ENCODE data around the gene RFT1. TPM values are rescaled to one million over a fixed set of nuclear protein-coding genes. Genes with fewer than 3 reads are reported as not detected.
A peak's percentile ranks its signal among the peaks of the same experiment; 100 is the strongest.

The RFT1 gene
- total RNA-seq, 4 donors from 2014 or later, result 13.1 to 38.2 (median 16.5) TPM

DNA sequence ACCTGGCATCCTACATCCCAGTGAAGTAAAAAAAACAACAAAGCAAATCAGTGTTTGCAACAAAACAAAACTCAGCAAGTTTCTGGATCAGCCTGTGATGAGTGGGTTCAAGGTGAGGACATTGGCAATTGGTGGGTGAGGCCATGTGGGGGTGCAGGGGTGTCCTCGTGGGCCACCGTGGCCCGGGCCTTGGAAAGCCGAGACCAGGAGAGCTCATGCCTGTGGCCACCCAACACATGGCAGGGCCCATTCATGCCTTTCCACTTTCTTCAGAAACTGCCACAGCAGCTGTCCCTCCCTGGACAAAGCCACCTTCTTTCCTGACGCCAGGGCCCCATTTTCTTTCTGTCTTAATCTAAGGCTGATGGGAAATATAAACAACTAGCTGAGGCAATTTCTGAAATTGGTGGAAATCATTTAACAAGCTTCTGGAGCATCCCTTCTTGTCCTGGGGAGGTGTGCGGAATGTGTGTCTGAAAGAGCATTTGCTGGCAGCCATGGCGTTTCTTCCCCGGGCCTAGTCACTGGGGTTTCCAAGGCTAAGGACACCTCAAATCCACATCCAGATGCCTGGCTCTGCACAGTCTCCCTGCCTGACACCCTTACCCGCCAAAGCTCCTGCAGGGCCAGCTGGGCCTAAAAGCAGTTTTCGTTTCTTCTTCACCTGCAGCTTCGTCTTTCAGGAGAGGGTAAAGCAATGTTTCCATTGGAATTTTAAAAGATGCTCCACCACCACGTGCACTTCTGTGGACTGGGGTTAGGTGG, 50.3 kb downstream of the RFT1 start:
- Histone ChIP-seq H3K4me3 (no peak overlapping the region), H3K27me3 (no peaks in the 10 kb centered on the region), H3K36me3 (no peaks in the 10 kb centered on the region), H3K4me1 (no peaks in the 10 kb centered on the region), H3K9me3 (no peaks in the 10 kb centered on the region), H3K27ac (no peak overlapping the region)
- peak in 1 of 2 donors; percentile 6 for DNase-seq
- intact Hi-C loops (cut with DNase I; ENCODE audit: low total_unique reads), result no loop called here
- no peak for TF ChIP-seq POLR2A (IDR thresholded peaks at IDR 0.05)
- TF ChIP-seq, protein P1, sequence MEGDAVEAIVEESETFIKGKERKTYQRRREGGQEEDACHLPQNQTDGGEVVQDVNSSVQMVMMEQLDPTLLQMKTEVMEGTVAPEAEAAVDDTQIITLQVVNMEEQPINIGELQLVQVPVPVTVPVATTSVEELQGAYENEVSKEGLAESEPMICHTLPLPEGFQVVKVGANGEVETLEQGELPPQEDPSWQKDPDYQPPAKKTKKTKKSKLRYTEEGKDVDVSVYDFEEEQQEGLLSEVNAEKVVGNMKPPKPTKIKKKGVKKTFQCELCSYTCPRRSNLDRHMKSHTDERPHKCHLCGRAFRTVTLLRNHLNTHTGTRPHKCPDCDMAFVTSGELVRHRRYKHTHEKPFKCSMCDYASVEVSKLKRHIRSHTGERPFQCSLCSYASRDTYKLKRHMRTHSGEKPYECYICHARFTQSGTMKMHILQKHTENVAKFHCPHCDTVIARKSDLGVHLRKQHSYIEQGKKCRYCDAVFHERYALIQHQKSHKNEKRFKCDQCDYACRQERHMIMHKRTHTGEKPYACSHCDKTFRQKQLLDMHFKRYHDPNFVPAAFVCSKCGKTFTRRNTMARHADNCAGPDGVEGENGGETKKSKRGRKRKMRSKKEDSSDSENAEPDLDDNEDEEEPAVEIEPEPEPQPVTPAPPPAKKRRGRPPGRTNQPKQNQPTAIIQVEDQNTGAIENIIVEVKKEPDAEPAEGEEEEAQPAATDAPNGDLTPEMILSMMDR (IDR thresholded peaks at IDR 0.05), result no peak

DNA sequence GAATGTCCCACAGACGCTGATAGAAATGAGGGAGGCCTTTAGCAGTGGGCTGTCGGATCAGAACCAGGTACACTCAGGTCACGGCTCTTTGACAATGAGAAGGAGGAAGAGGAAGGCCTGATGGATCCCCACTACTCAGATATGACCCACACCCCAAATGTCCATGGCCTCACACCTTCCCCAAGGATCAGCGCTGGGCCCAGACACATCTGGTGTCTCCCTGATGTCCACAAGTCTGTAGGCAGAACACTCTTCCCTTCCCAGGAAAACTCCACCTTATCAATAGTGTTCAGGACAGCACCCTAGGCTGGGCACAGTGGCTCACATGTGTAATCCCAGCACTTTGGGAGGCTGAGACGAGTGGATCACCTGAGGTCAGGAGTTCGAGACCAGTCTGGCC, 51.1 kb downstream of the RFT1 start:
- intact Hi-C loops (cut with DNase I; ENCODE audit: low total_unique reads), result no loop called here
- no peaks in the 10 kb centered on the region for H3K4me1 ChIP-seq
- H3K36me3 ChIP-seq, result no peaks in the 10 kb centered on the region
- no peak for DNase-seq
- no peaks in the 10 kb centered on the region for H3K9me3 ChIP-seq
- H3K27ac ChIP-seq, result no peak overlapping the region
- no peak overlapping the region for H3K4me3 ChIP-seq
- no peaks in the 10 kb centered on the region for H3K27me3 ChIP-seq
- TF ChIP-seq, protein P1 (IDR thresholded peaks at IDR 0.05), result no peak
- no peak for TF ChIP-seq POLR2A (IDR thresholded peaks at IDR 0.05)

DNA sequence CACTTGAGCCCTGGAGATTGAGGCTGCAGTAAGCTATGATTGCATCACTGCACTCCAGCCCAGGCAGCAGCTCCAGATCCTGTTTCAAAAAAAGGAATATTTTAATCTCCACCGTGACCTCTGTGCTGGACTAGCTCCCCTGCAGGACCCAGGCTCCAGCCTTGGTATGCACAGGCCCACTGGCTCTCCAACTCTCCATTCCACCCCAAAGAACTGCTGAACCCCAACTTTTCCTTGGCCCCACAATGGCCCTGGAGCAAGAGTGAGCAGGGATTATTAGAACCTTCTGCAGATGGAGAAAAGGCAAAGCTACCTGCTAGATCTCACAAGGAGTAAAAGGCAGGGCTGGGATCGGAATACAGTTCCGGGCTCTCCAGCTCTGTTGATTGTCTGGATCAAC, 51.6 kb downstream of the RFT1 start:
- H3K9me3 ChIP-seq, result no peaks in the 10 kb centered on the region
- intact Hi-C loops (cut with DNase I; ENCODE audit: low total_unique reads), result no loop called here
- no peaks in the 10 kb centered on the region for H3K27me3 ChIP-seq
- no peaks in the 10 kb centered on the region for H3K36me3 ChIP-seq
- TF ChIP-seq, protein P1 (IDR thresholded peaks at IDR 0.05), result no peak
- TF ChIP-seq POLR2A (IDR thresholded peaks at IDR 0.05), result no peak
- no peak overlapping the region for H3K4me3 ChIP-seq
- H3K4me1 ChIP-seq, result no peaks in the 10 kb centered on the region
- no peak overlapping the region for H3K27ac ChIP-seq
- DNase-seq, result peak in 1 of 2 donors; percentile 1

DNA sequence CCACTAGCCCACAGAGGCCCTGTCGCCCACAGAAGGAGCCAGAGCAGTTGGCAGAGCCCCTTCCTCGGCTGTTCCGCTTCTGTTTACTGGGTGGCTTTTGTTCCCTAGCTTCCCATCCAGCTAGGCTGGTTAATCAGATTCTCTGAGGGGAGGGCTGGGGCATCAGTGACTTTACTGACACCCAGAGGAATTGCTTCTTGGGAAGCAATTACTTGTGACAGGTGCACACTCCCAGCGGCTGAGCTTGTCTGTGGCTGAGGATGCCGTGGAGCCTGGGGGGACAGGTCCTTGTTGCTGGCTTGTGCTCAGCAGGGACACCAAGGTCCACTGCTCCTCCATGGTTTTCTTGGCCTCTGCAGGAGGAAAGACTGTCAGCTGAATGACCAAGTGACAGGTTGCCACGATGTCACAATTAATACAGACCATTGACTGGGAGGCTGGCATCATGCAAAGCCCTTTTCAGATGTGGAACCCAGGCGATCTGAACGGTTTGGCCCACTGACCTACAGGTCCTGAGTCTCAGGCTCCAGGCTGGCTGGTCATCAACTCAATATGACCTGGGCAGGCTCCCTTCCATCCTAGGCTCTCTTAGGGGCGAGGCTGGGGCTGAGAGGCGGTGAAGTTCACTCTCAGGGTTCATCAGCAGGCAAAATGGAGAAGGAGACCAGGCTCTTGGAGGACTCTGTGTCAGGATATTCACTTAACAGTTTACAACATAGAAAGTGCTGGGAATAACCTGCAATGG, 52.6 kb downstream of the RFT1 start:
- Histone ChIP-seq H3K4me1 (no peaks in the 10 kb centered on the region), H3K9me3 (no peaks in the 10 kb centered on the region), H3K4me3 (no peak overlapping the region), H3K27me3 (no peaks in the 10 kb centered on the region), H3K36me3 (no peaks in the 10 kb centered on the region), H3K27ac (no peak overlapping the region)
- DNase-seq, result peak in 1 of 2 donors; percentile 11
- TF ChIP-seq POLR2A (IDR thresholded peaks at IDR 0.05), result no peak
- TF ChIP-seq, protein P1 (IDR thresholded peaks at IDR 0.05), result no peak
- intact Hi-C loops (cut with DNase I; ENCODE audit: low total_unique reads), result no loop called here

DNA sequence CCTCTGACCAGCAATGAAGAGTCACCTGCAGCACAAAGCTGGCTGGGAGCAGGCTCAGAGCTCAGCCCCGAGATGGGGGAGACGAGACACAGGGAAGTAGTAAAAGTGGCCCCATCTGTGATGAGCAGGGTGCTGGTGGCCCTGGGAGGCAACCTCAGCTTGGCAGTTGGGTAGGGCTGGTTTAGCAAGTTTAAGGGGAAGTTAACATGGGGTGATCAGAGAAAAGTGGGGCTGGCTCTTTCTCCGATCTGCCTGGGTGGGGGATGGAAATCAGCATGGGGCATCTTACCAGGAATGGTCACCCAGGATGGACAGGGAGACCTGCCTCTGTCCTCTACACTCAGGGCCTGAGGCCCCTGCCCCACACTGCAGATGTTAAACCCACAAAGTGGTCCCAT, 54.5 kb downstream of the RFT1 start:
- Histone ChIP-seq H3K4me1 (no peaks in the 10 kb centered on the region), H3K4me3 (no peak overlapping the region), H3K36me3 (no peaks in the 10 kb centered on the region), H3K27ac (no peak overlapping the region), H3K9me3 (no peaks in the 10 kb centered on the region), H3K27me3 (no peaks in the 10 kb centered on the region)
- DNase-seq, result no peak
- TF ChIP-seq POLR2A (IDR thresholded peaks at IDR 0.05), result no peak
- TF ChIP-seq, protein P1 (IDR thresholded peaks at IDR 0.05), result no peak
- intact Hi-C loops (cut with DNase I; ENCODE audit: low total_unique reads), result no loop called here

Data from uterus (tissue), 4 donors.